Activated T-cell treated with anti-CD3 and anti-CD28 coated beads, Interleukin-2, amount 50 U/mL, for 72 hours (primary cell): ENCODE results near the gene GORASP2. TPM values are rescaled to one million over a fixed set of nuclear protein-coding genes. Genes with fewer than 3 reads are reported as not detected.

Experiments
- ATAC-seq, 2 donors: fragments of 150-1000 bp; cut with Tn5 transposase; replicated peaks in 1 of 2; 2 replicates each; pipeline ENCODE4 v1.10.0; 2021; ENCODE audit warnings: moderate library complexity in 2 of 2, mild to moderate bottlenecking in 1 of 2
- DNase-seq, 2 donors: peaks; one replicate each; pipeline ENCODE4 v3.0.0; 2021 to 2022; ENCODE audit warnings: mixed read lengths in 1 of 2
- H3K27ac Mint-ChIP-seq: one replicate; pipeline ENCODE4 v1.8.0; 2022; ENCODE audit warnings: mild to moderate bottlenecking, moderate library complexity, mixed read lengths
- H3K27me3 Mint-ChIP-seq: one replicate; pipeline ENCODE4 v1.8.0; 2022; ENCODE audit warnings: low read depth, mixed read lengths
- H3K36me3 Mint-ChIP-seq, 2 donors: one replicate each; pipeline ENCODE4 v1.8.0; 2022; ENCODE audit warnings: mixed read lengths in 2 of 2, mild to moderate bottlenecking in 1 of 2; ENCODE audit not compliant: insufficient read depth in 2 of 2
- H3K4me1 Mint-ChIP-seq: one replicate; pipeline ENCODE4 v1.8.0; 2022; ENCODE audit warnings: low read depth, mixed read lengths
- H3K4me3 Mint-ChIP-seq, 2 donors: one replicate each; pipeline ENCODE4 v1.8.0; 2022; ENCODE audit warnings: mild to moderate bottlenecking in 2 of 2, mixed read lengths in 2 of 2, moderate library complexity in 2 of 2
- H3K9me3 Mint-ChIP-seq, 2 donors: one replicate each; pipeline ENCODE4 v1.8.0; 2022; ENCODE audit warnings: mixed read lengths in 2 of 2
- total RNA-seq, 2 donors: library from RNA; stranded (reverse); gene quantifications; one replicate each; pipeline ENCODE4 v1.2.3, GENCODE V29; 2022

The GORASP2 gene
- total RNA-seq, 2 donors from 2014 or later = 86.8 to 90.4 TPM

DNA sequence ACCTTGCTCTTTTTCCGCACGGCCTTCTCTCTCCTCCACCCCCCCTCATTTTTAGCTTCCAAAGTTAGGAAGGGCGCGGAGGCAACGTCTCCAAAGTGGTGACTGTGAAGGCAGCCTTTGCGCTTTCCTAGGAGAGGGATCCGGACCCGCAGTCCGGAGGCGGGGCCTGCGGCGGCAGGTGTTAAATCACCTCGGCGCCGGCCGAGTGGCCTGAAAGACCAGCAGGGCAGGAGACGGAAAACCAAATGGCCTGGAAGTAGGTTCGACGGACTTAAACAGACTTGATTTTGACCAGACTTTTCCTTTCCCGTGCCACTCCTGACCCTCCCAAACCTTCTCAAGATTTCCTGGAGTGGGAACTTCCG, 615 bp downstream of the GORASP2 start:
- peaks cover under 1 to 3% of the 10 kb centered on the region in 2 donors for H3K9me3 Mint-ChIP-seq
- peaks cover 2 to 15% of the 10 kb centered on the region in 2 donors for H3K36me3 Mint-ChIP-seq
- peaks cover 60% of the 10 kb centered on the region for H3K4me1 Mint-ChIP-seq
- no peaks in the 10 kb centered on the region for H3K27me3 Mint-ChIP-seq
- ATAC-seq (peak in 1 of 2 donors; percentile 6), DNase-seq (peak; percentile 54 to 60)
- peak overlapping the region; percentile 100 for H3K27ac Mint-ChIP-seq
- peak overlapping the region; percentile 98 to 100 for H3K4me3 Mint-ChIP-seq

DNA sequence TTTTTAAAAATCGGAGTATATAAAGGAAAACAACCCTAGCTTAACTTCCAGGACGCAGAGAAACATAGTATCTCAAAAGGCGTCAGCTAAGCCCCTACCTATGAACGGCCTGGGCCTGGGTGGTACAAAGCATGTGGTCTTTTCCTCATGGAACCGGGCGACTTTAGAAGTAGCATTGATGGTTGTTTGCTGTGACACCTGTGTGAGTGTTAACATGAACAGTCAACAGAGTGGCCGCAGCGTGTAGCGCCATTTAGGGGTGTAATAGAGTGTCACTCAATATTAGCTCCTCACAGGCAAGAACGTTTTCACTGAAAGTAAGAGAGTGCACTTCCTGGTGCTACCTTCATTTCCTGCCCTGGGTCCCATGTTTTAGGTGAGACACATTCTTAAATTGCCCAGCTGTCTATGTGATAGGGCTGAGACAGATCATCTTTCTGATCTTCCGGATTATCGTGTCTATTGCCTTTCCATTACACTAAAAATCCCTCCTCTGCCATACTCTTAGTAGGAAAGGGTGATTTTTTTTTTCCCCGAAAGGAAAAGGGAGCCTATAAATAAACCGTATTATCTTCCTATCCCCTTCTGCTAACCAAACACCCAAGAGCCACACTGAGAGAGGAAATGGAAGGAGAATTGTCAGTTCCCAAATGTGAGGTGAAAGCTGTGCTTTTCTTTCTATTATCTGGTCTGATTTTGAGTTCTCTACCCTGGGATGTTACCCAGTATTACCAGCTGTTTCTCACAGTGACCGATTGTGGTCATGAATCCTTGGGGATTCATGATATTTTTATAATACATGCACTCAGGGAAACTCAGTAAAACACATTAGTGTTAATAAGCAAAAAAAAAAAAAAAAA, 1.3 kb downstream of the GORASP2 start:
- Mint-ChIP-seq H3K4me1 (peaks cover 54% of the 10 kb centered on the region), H3K27me3 (no peaks in the 10 kb centered on the region), H3K4me3 (peak overlapping the region; percentile 98 to 100)

DNA sequence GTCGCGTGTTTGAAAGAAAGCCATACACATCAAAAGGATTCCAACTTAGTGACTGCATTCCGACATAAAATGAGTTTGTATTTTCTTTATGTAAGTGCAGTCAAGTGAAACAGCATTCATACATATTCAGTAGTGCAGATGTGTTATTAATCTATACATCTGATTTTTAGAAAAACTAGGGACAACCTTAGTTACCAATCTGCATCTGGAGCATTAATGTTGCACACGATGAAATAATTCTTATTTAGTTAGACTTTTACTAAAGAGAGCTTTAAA, 1.9 kb downstream of the GORASP2 start:
- Mint-ChIP-seq H3K9me3 (peaks cover 0 to 3% of the 10 kb centered on the region in 2 donors), H3K4me1 (peaks cover 50% of the 10 kb centered on the region), H3K36me3 (peaks cover 3 to 14% of the 10 kb centered on the region in 2 donors), H3K4me3 (peak overlapping the region; percentile 98 to 100), H3K27me3 (no peaks in the 10 kb centered on the region), H3K27ac (peak overlapping the region; percentile 100)
- no peak for DNase-seq
- ATAC-seq = no peak

More for the DNA sequence above, 1.3 kb downstream of the GORASP2 start:
- Mint-ChIP-seq H3K27ac (peak overlapping the region; percentile 100), H3K9me3 (peaks cover 0 to 3% of the 10 kb centered on the region in 2 donors), H3K36me3 (peaks cover 2 to 14% of the 10 kb centered on the region in 2 donors)
- ATAC-seq = peak; percentile 31 to 33
- DNase-seq = peak; percentile 58 to 64

DNA sequence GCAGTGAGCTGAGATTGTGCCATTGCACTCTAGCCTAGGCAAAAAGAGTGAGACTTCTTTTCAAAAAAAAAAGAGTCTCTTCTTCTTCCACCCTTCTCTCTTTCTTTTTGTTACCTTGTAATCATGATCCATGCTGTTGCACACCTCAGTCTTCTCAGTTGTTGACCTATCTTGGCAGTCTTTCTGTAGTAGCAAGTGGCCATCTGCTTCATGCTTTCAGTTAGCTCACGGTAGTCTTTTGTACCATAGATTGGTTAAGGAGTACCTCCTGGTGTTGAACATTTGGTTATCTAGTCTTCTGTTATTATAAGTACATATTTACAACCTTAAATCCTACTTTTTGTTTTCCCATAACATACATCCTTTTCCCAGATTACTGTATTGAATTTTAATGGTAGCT, 3.1 kb downstream of the GORASP2 start:
- peaks cover 0 to 3% of the 10 kb centered on the region in 2 donors for H3K9me3 Mint-ChIP-seq
- H3K27ac Mint-ChIP-seq = peak overlapping the region; percentile 21
- peaks cover 42% of the 10 kb centered on the region for H3K4me1 Mint-ChIP-seq
- H3K4me3 Mint-ChIP-seq = peak overlapping the region in 1 of 2 donors; percentile 52
- ATAC-seq (no peak), DNase-seq (no peak)
- peaks cover 3 to 14% of the 10 kb centered on the region in 2 donors for H3K36me3 Mint-ChIP-seq
- H3K27me3 Mint-ChIP-seq = no peaks in the 10 kb centered on the region

DNA sequence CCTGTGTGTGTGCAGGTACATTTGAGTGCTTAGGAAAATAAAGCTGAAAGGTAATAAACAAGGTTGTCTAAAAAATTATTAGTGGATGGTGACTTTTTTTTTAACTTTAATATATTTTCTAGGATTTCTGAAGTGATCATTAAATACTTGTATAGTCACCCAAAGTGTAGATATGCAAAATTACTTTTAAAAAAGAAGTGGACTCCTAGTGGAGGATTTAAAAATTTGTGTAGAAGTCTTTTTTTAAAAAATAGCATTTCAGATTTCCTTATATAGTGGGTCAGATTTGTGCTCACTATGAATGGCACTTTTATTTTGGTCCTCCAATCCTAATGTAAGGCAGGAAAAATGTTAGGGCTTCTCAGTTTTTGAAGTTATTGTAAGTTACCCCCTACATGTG, 3.9 kb downstream of the GORASP2 start:
- Mint-ChIP-seq H3K36me3 (peaks cover 3 to 14% of the 10 kb centered on the region in 2 donors), H3K4me1 (peaks cover 47% of the 10 kb centered on the region), H3K27ac (no peak overlapping the region), H3K9me3 (peaks cover 0 to 3% of the 10 kb centered on the region in 2 donors), H3K4me3 (no peak overlapping the region), H3K27me3 (no peaks in the 10 kb centered on the region)
- no peak for ATAC-seq
- no peak for DNase-seq

DNA sequence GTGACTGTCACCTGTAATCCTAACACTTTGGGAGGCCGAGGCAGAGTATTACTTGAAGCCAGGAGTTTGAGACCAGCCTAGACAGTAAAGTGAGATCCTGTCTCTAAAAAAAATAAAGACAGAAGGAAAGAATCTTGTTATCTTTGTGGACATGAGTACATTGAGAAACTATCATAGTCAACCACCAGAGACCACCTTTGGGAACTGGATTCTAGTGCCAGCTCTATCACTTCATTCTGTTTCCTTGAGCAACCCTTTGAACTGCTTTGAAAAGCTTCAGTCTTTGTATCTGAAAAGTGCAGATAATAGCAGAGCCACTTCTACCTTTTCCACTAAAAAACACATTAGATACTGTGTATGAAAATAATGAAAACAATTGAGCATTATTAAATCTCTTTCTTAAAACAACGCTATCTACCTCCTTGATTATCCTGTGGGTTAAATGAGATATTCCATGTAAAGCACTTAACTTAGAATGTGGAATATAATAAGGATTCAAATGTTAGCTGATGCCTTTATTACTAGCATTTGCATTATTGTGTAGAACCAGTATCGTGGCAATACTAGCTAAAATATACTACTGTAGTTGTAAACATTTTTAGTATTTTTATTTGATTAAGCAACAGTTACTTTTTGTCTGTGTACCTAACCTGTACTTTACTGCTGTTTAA, 8.8 kb downstream of the GORASP2 start:
- ATAC-seq = no peak
- H3K27me3 Mint-ChIP-seq = no peaks in the 10 kb centered on the region
- DNase-seq = no peak
- peaks cover 63% of the 10 kb centered on the region for H3K4me1 Mint-ChIP-seq
- H3K4me3 Mint-ChIP-seq = no peak overlapping the region
- H3K27ac Mint-ChIP-seq = no peak overlapping the region
- H3K9me3 Mint-ChIP-seq = no peaks in the 10 kb centered on the region
- peaks cover 1 to 6% of the 10 kb centered on the region in 2 donors for H3K36me3 Mint-ChIP-seq

DNA sequence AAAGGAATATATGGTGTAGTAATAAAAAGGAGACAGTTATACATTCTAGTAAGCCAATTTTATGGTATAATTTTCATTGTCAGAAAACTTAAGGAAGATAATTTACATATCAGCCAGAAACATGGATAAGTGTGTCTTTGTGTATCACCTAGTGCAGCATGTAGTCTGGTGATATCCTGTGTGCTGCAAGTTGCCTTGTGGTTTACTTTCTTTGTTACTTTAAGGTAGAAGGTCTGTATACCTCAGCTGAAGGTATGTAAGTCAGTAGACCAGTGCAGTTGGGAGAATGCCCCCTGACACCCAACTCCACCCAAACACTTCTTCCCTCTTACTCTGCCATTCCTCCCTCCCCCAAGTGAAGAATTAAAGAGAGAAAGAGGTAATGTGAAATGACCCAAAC, 11.0 kb downstream of the GORASP2 start:
- Mint-ChIP-seq H3K27ac (peak overlapping the region; percentile 55), H3K4me3 (no peak overlapping the region), H3K27me3 (no peaks in the 10 kb centered on the region), H3K9me3 (no peaks in the 10 kb centered on the region), H3K4me1 (peaks cover 75% of the 10 kb centered on the region), H3K36me3 (peaks cover 1 to 5% of the 10 kb centered on the region in 2 donors)
- DNase-seq (no peak), ATAC-seq (no peak)

DNA sequence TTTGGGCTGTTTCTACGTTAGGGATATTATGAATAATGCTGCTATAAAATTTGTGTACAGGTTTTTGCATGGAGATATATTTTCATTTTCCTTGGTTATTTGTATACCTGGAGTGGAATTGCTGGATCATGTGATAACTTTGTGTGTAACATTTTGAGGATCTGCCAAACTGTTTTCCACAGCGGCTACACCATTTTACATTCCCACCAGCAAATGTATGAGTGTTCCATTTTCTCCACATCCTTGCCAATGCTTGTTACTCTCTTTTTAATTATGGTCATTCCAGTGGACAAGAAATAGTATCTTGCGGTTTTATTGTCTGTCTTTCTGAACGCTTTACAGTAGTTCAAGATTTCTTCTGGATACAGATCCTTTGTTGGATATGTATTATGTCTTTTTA, 13.6 kb downstream of the GORASP2 start:
- peaks cover 0 to 5% of the 10 kb centered on the region in 2 donors for H3K36me3 Mint-ChIP-seq
- DNase-seq (no peak), ATAC-seq (no peak)
- H3K4me3 Mint-ChIP-seq = no peak overlapping the region
- H3K27me3 Mint-ChIP-seq = no peaks in the 10 kb centered on the region
- no peaks in the 10 kb centered on the region for H3K9me3 Mint-ChIP-seq
- H3K27ac Mint-ChIP-seq = peak overlapping the region; percentile 19
- H3K4me1 Mint-ChIP-seq = peaks cover 81% of the 10 kb centered on the region

DNA sequence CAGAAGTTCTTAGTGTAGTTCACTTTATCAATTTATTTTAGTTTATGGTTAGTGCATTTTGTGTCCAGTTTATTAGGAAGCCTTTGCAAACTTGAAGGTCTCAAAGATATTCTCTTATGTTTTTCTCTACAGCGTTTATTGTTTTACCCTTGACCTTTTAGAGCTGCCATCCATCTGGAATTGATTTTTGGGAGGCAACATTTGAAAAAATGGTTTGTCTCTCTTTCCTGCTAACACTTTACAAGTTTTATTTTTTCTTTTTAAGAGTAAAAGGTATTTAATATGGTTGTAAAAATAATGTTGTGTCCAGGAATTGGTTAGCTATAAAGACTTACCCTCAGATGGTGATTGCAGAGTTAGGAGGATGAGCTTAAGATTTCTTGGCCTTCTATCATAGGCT, 14.0 kb downstream of the GORASP2 start:
- H3K4me3 Mint-ChIP-seq = no peak overlapping the region
- H3K27ac Mint-ChIP-seq = peak overlapping the region; percentile 19
- no peaks in the 10 kb centered on the region for H3K9me3 Mint-ChIP-seq
- DNase-seq = no peak
- peaks cover 0 to 5% of the 10 kb centered on the region in 2 donors for H3K36me3 Mint-ChIP-seq
- no peaks in the 10 kb centered on the region for H3K27me3 Mint-ChIP-seq
- H3K4me1 Mint-ChIP-seq = peaks cover 78% of the 10 kb centered on the region
- ATAC-seq = no peak

DNA sequence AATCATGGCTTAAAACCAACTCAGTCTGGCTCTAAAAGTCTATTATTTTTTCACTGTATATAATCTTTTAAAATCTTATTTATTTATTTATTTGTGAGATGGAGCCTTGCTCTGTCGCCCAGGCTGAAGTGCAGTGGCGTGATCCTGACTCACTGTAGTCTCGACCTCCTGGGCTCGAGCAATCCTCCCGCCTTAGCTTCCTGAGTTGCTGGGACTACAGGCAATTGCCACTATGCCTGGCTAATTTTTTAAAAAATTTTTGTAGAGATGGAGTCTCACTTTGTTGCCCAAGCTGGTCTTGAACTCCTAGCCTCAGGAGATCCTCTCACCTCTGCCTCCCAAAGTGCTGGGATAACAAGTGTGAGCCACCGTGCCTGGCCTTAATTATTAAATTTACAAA, 14.5 kb downstream of the GORASP2 start:
- Mint-ChIP-seq H3K4me1 (peaks cover 72% of the 10 kb centered on the region), H3K36me3 (peaks cover 0 to 5% of the 10 kb centered on the region in 2 donors), H3K27me3 (no peaks in the 10 kb centered on the region), H3K4me3 (no peak overlapping the region), H3K9me3 (no peaks in the 10 kb centered on the region), H3K27ac (no peak overlapping the region)
- ATAC-seq (no peak), DNase-seq (no peak)

DNA sequence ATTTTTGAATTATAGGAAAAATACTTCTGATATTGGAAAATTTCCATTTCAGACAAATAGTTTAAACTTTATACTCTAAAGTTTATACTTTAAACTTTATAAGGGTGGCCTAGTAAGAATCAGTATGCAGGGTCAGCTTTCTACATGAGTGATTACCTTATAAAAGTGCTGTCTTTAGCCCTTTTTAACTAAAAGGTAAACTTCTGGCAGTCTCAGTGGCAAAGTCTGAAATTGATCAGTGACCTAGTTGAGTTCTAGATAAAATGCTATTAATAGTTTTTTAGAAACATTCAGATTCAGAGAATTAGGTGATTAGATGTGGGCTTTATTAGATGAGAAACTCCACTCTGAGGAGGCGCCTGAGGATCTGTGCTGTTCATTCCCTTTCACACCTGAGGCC, 15.5 kb downstream of the GORASP2 start:
- Mint-ChIP-seq H3K36me3 (peaks cover 2 to 7% of the 10 kb centered on the region in 2 donors), H3K4me3 (no peak overlapping the region), H3K27me3 (no peaks in the 10 kb centered on the region), H3K27ac (no peak overlapping the region), H3K9me3 (no peaks in the 10 kb centered on the region), H3K4me1 (peaks cover 63% of the 10 kb centered on the region)
- ATAC-seq (no peak), DNase-seq (no peak)

DNA sequence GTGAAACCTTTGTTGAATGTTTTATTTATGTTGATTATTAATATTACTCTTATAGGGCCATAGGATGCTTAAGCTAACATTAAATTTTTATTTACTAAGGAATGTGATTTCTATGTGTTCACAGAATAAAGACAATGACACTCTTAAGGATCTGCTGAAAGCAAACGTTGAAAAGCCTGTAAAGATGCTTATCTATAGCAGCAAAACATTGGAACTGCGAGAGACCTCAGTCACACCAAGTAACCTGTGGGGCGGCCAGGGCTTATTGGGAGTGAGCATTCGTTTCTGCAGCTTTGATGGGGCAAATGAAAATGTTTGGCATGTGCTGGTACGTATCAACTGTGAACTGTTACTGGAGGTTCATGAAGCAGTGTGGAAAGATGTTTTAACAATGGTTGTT, 20.4 kb downstream of the GORASP2 start:
- Mint-ChIP-seq H3K9me3 (no peaks in the 10 kb centered on the region), H3K27me3 (no peaks in the 10 kb centered on the region), H3K4me3 (no peak overlapping the region), H3K27ac (no peak overlapping the region), H3K4me1 (peaks cover 18% of the 10 kb centered on the region), H3K36me3 (peaks cover 13 to 38% of the 10 kb centered on the region in 2 donors)
- no peak for DNase-seq
- no peak for ATAC-seq

DNA sequence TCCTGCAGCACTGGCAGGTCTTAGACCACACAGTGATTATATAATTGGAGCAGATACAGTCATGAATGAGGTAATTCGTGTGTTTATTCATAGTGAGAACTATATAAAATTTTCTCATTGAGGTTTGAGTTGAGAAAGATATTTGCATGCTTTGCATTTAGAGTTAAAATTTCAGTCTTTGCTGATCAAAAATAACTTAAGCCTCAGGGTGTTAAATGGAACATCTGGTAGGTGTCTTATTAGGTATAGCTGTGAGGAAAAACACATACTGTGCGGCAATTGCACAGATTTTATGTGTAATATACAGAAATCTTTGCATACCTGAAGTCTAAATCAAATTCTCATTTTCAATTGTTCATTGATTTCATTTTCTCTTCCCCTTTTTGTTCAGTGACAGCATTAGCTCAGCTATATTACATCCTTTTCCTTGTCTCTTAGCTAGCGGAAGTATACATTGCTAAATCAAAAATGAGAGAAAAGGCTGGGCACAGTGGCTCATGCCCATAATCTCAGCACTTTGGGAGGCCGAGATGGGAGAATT, 21.2 kb downstream of the GORASP2 start:
- Mint-ChIP-seq H3K9me3 (no peaks in the 10 kb centered on the region), H3K27ac (no peak overlapping the region), H3K4me3 (no peak overlapping the region), H3K27me3 (no peaks in the 10 kb centered on the region), H3K4me1 (peaks cover 10% of the 10 kb centered on the region), H3K36me3 (peaks cover 13 to 43% of the 10 kb centered on the region in 2 donors)
- ATAC-seq (no peak), DNase-seq (no peak)
